WTC11 (cell line): ENCODE results near the gene POMGNT2. TPM values are rescaled to one million over a fixed set of nuclear protein-coding genes. Genes with fewer than 3 reads are reported as not detected.

ENCODE experiments used
- ATAC-seq: fragments of 200-7000 bp; cut with Tn5 transposase; 2 replicates; pipeline ENCODE4 v1.10.0; 2021; ENCODE audit warnings: mild to moderate bottlenecking, moderate library complexity
- CTCF ChIA-PET: fragments of 300-600 bp; sonication (Branson Sonifier 250); formaldehyde crosslinking; loops from one replicate; lab custom pipeline; 2021; ENCODE audit warnings: antibody characterized with exemption; lab: Charles Lee
- POLR2A ChIA-PET: fragments of 350-600 bp; sonication (Branson Sonifier 250); formaldehyde crosslinking; loops from one replicate; lab custom pipeline; 2021; ENCODE audit warnings: antibody characterized with exemption; lab: Charles Lee
- DNase-seq: peaks from one replicate; pipeline ENCODE4 v3.0.0; 2021; ENCODE audit warnings: low spot score
- H3K27ac Mint-ChIP-seq: 2 replicates; pipeline ENCODE4 v1.8.0; 2021; ENCODE audit warnings: mixed read lengths
- H3K27me3 Mint-ChIP-seq: 2 replicates; pipeline ENCODE4 v1.8.0; 2021; ENCODE audit warnings: low read depth, mild to moderate bottlenecking, moderate library complexity, mixed read lengths
- H3K36me3 Mint-ChIP-seq: 2 replicates; pipeline ENCODE4 v1.8.0; 2021; ENCODE audit warnings: mixed read lengths
- H3K4me1 Mint-ChIP-seq: 2 replicates; pipeline ENCODE4 v1.8.0; 2022; ENCODE audit warnings: mixed read lengths
- H3K4me3 Mint-ChIP-seq: 2 replicates; pipeline ENCODE4 v1.8.0; 2021; ENCODE audit warnings: mild to moderate bottlenecking, moderate library complexity, mixed read lengths
- H3K9me3 Mint-ChIP-seq: 2 replicates; pipeline ENCODE4 v1.8.0; 2021; ENCODE audit warnings: mixed read lengths
- EMX1 ChIP-seq: fragments of 250-450 bp; sonication (Bioruptor Pico); IDR thresholded peaks from 2 replicates; pipeline ENCODE4 v1.8.0; 2021; ENCODE audit warnings: mild to moderate bottlenecking
- ETV6 ChIP-seq: sonication (generic); formaldehyde crosslinking; IDR thresholded peaks from 2 replicates; pipeline ENCODE4 v1.8.1; 2022; ENCODE audit warnings: mild to moderate bottlenecking, missing genetic modification reagents
- FOXJ3 ChIP-seq: sonication (generic); formaldehyde crosslinking; IDR thresholded peaks from 2 replicates; pipeline ENCODE4 v1.9.0; 2021; ENCODE audit warnings: missing genetic modification reagents, mild to moderate bottlenecking, borderline replicate concordance
- GRHL2 ChIP-seq: fragments of 250-450 bp; sonication (Bioruptor Pico); IDR thresholded peaks from 2 replicates; pipeline ENCODE4 v1.8.0; 2022; ENCODE audit warnings: mild to moderate bottlenecking, moderate library complexity; ENCODE audit not compliant: insufficient replicate concordance, severe bottlenecking
- NR1H2 ChIP-seq: sonication (generic); formaldehyde crosslinking; IDR thresholded peaks from 2 replicates; pipeline ENCODE4 v1.9.0; 2021; ENCODE audit warnings: mild to moderate bottlenecking, moderate library complexity, missing genetic modification reagents
- NR3C1 ChIP-seq: sonication (generic); formaldehyde crosslinking; conservative IDR thresholded peaks from 2 replicates; pipeline ENCODE4 v1.8.1; 2023; ENCODE audit warnings: low read depth, mild to moderate bottlenecking, missing genetic modification reagents
- SMAD3 ChIP-seq: sonication (generic); formaldehyde crosslinking; IDR thresholded peaks from 2 replicates; pipeline ENCODE4 v1.8.0; 2022; ENCODE audit warnings: missing genetic modification reagents, mild to moderate bottlenecking, borderline replicate concordance
- SMAD4 ChIP-seq: sonication (generic); formaldehyde crosslinking; IDR thresholded peaks from 2 replicates; pipeline ENCODE4 v1.8.0; 2022; ENCODE audit warnings: mild to moderate bottlenecking, missing genetic modification reagents
- SP1 ChIP-seq: sonication (generic); formaldehyde crosslinking; conservative IDR thresholded peaks from 2 replicates; pipeline ENCODE4 v1.8.1; 2022; ENCODE audit warnings: missing genetic modification reagents
- TP53 ChIP-seq: sonication (generic); formaldehyde crosslinking; IDR thresholded peaks from 2 replicates; pipeline ENCODE4 v1.8.1; 2023; ENCODE audit warnings: mild to moderate bottlenecking, missing genetic modification reagents
- ZNF219 ChIP-seq: sonication (generic); formaldehyde crosslinking; IDR thresholded peaks from 2 replicates; pipeline ENCODE4 v1.8.0; 2023; ENCODE audit warnings: missing genetic modification reagents, mild to moderate bottlenecking, borderline replicate concordance
- ZNF232 ChIP-seq: sonication (generic); formaldehyde crosslinking; IDR thresholded peaks from 2 replicates; pipeline ENCODE4 v1.8.0; 2022; ENCODE audit warnings: mild to moderate bottlenecking, missing genetic modification reagents
- ZNF263 ChIP-seq: sonication (generic); formaldehyde crosslinking; IDR thresholded peaks from 2 replicates; pipeline ENCODE4 v1.8.1; 2022; ENCODE audit warnings: low read depth, mild to moderate bottlenecking, moderate library complexity, missing genetic modification reagents
- total RNA-seq: library from RNA; stranded (reverse); gene quantifications from 3 replicates; pipeline ENCODE4 v1.2.3, GENCODE V29; 2021
- TF ChIP-seq, protein P1 (sequence below): fragments of 250-450 bp; sonication (Bioruptor Pico); IDR thresholded peaks from 2 replicates; pipeline ENCODE4 v2.1.2; 2022; ENCODE audit warnings: mild to moderate bottlenecking, moderate library complexity
- TF ChIP-seq, protein P2 (sequence below): sonication (generic); formaldehyde crosslinking; IDR thresholded peaks from 2 replicates; pipeline ENCODE4 v1.8.1; 2023; ENCODE audit warnings: mild to moderate bottlenecking, missing genetic modification reagents, moderate library complexity
- TF ChIP-seq, protein P3 (sequence below): sonication (generic); formaldehyde crosslinking; IDR thresholded peaks from 2 replicates; pipeline ENCODE4 v1.8.0; 2022; ENCODE audit warnings: mild to moderate bottlenecking, missing genetic modification reagents
- TF ChIP-seq, protein P4 (sequence below): sonication (generic); formaldehyde crosslinking; IDR thresholded peaks from 2 replicates; pipeline ENCODE4 v1.8.0; 2022; ENCODE audit warnings: mild to moderate bottlenecking, missing genetic modification reagents
- TF ChIP-seq, protein P5 (sequence below): sonication (generic); formaldehyde crosslinking; IDR thresholded peaks from 2 replicates; pipeline ENCODE4 v1.8.0; 2022; ENCODE audit warnings: mild to moderate bottlenecking, missing genetic modification reagents
- TF ChIP-seq, protein P6 (sequence below): sonication (generic); formaldehyde crosslinking; IDR thresholded peaks from 2 replicates; pipeline ENCODE4 v1.8.1; 2022; ENCODE audit warnings: mild to moderate bottlenecking, missing genetic modification reagents, moderate library complexity, borderline replicate concordance
- TF ChIP-seq, protein P7 (sequence below): sonication (generic); formaldehyde crosslinking; IDR thresholded peaks from 2 replicates; pipeline ENCODE4 v1.8.1; 2022; ENCODE audit warnings: mild to moderate bottlenecking, moderate library complexity, missing genetic modification reagents
- TF ChIP-seq, protein P8 (sequence below): sonication (generic); formaldehyde crosslinking; IDR thresholded peaks from 2 replicates; pipeline ENCODE4 v1.8.1; 2023; ENCODE audit warnings: mild to moderate bottlenecking, missing genetic modification reagents
- TF ChIP-seq, protein P9 (sequence below): sonication (generic); formaldehyde crosslinking; IDR thresholded peaks from 2 replicates; pipeline ENCODE4 v1.8.0; 2023; ENCODE audit warnings: mild to moderate bottlenecking, missing genetic modification reagents

The POMGNT2 gene
- total RNA-seq, 1 experiment from 2014 or later = 12.5 TPM

DNA sequence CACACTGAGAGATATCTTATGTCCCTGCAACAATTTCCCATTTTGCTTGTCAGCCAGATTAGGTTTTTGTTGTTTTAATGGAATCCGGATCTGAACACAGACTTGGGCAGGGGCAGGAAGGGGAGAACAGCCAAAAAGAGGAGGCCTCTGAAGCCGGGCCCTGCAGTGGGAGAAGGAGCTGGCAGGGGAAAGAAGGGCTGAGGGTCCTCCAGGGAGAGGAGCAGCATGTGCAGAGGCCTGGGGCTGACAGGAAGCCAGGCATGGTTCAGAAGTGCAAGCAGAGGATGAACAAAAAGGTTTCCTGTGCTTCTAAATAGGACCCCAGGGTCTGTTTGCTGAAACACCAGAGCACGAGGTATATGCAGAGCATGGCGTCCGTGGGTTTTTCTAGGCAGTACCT is 49.1 kb upstream of the POMGNT2 start:
- no peaks in the 10 kb centered on the region for H3K36me3 Mint-ChIP-seq
- H3K4me3 Mint-ChIP-seq = no peak overlapping the region
- peaks cover 6% of the 10 kb centered on the region for H3K4me1 Mint-ChIP-seq
- ChIA-PET POLR2A (no interaction called here), CTCF (interaction anchor here (1.3 to 6.2 kb wide), 2 partner anchors 190 to 193 kb away, joined by 4 to 62 read pairs; no protein-coding TSS in a partner anchor)
- DNase-seq = no peak
- ATAC-seq = no peak
- TF ChIP-seq ZNF263 (CRISPR knock-in tag) = no peak
- TF ChIP-seq, protein P1, sequence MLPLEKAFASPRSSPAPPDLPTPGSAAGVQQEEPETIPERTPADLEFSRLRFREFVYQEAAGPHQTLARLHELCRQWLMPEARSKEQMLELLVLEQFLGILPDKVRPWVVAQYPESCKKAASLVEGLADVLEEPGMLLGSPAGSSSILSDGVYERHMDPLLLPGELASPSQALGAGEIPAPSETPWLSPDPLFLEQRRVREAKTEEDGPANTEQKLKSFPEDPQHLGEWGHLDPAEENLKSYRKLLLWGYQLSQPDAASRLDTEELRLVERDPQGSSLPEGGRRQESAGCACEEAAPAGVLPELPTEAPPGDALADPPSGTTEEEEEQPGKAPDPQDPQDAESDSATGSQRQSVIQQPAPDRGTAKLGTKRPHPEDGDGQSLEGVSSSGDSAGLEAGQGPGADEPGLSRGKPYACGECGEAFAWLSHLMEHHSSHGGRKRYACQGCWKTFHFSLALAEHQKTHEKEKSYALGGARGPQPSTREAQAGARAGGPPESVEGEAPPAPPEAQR (CRISPR knock-in tag) = no peak
- TF ChIP-seq, protein P2, sequence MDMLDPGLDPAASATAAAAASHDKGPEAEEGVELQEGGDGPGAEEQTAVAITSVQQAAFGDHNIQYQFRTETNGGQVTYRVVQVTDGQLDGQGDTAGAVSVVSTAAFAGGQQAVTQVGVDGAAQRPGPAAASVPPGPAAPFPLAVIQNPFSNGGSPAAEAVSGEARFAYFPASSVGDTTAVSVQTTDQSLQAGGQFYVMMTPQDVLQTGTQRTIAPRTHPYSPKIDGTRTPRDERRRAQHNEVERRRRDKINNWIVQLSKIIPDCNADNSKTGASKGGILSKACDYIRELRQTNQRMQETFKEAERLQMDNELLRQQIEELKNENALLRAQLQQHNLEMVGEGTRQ (CRISPR knock-in tag) = no peak
- TF ChIP-seq SMAD4 (CRISPR knock-in tag) = no peak
- no peak for TF ChIP-seq EMX1 (CRISPR knock-in tag)
- TF ChIP-seq, protein P3, sequence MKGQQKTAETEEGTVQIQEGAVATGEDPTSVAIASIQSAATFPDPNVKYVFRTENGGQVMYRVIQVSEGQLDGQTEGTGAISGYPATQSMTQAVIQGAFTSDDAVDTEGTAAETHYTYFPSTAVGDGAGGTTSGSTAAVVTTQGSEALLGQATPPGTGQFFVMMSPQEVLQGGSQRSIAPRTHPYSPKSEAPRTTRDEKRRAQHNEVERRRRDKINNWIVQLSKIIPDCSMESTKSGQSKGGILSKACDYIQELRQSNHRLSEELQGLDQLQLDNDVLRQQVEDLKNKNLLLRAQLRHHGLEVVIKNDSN = no peak
- TF ChIP-seq SP1 (CRISPR knock-in tag) = no peak
- TF ChIP-seq, protein P4, sequence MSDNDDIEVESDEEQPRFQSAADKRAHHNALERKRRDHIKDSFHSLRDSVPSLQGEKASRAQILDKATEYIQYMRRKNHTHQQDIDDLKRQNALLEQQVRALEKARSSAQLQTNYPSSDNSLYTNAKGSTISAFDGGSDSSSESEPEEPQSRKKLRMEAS (CRISPR knock-in tag) = no peak
- TF ChIP-seq, protein P5, sequence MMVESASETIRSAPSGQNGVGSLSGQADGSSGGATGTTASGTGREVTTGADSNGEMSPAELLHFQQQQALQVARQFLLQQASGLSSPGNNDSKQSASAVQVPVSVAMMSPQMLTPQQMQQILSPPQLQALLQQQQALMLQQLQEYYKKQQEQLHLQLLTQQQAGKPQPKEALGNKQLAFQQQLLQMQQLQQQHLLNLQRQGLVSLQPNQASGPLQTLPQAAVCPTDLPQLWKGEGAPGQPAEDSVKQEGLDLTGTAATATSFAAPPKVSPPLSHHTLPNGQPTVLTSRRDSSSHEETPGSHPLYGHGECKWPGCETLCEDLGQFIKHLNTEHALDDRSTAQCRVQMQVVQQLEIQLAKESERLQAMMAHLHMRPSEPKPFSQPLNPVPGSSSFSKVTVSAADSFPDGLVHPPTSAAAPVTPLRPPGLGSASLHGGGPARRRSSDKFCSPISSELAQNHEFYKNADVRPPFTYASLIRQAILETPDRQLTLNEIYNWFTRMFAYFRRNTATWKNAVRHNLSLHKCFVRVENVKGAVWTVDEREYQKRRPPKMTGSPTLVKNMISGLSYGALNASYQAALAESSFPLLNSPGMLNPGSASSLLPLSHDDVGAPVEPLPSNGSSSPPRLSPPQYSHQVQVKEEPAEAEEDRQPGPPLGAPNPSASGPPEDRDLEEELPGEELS (CRISPR knock-in tag) = no peak
- TF ChIP-seq SMAD3 = no peak
- TF ChIP-seq ETV6 = no peak
- no peak for TF ChIP-seq NR1H2 (CRISPR knock-in tag)
- TF ChIP-seq, protein P6, sequence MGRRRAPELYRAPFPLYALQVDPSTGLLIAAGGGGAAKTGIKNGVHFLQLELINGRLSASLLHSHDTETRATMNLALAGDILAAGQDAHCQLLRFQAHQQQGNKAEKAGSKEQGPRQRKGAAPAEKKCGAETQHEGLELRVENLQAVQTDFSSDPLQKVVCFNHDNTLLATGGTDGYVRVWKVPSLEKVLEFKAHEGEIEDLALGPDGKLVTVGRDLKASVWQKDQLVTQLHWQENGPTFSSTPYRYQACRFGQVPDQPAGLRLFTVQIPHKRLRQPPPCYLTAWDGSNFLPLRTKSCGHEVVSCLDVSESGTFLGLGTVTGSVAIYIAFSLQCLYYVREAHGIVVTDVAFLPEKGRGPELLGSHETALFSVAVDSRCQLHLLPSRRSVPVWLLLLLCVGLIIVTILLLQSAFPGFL (CRISPR knock-in tag) = no peak
- TF ChIP-seq, protein P7, sequence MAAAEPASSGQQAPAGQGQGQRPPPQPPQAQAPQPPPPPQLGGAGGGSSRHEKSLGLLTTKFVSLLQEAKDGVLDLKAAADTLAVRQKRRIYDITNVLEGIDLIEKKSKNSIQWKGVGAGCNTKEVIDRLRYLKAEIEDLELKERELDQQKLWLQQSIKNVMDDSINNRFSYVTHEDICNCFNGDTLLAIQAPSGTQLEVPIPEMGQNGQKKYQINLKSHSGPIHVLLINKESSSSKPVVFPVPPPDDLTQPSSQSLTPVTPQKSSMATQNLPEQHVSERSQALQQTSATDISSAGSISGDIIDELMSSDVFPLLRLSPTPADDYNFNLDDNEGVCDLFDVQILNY = no peak
- TF ChIP-seq GRHL2 = no peak
- TF ChIP-seq ZNF219 (CRISPR knock-in tag) = no peak
- no peak overlapping the region for H3K27ac Mint-ChIP-seq
- peaks cover 14% of the 10 kb centered on the region for H3K27me3 Mint-ChIP-seq
- H3K9me3 Mint-ChIP-seq = no peaks in the 10 kb centered on the region

DNA sequence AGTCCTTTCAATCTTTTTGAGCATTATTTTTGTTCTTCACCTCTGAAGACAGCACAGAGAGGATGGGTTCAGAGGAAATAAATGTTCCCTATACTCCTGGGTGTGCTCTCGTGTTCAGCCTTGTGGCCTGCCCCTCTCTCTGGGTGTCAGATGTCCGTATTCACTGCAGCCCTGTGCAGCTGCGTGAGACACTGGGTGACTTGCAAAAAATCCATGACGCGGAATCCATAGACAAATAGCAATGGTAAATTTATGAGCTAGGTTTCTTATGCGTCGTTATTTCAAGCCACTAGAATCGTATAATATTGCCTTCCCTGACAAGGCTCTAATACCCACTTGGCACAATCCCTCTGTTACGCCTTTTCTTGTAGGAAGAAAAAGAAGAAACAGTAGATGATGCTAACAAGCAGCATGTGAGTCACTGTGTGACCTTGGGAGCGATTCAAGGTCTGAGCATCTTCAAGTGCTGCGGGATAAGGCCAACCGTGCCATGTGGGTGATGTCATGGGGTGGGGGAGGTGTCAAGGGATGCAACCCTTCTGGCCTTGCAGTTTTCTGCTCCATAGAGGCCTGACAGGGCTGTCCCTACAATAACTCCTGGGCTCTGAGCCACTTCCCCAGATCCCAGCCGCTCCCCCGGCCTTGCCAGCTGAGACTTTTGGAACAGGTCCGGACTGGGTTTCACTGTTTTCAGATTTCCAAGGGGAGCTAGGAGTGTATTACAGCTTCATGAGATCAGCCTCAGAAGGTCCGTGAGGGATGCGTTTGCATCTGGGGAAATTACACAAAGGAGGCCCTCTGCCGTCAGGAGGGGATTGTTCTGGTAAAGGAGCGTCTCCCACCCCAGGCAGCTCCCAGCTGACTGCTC is 47.6 kb upstream of the POMGNT2 start:
- POLR2A ChIA-PET = no interaction called here
- no peak; the same call in 1 of the 2 replicates for ATAC-seq
- no peak overlapping the region for H3K27ac Mint-ChIP-seq
- TF ChIP-seq, protein P8, sequence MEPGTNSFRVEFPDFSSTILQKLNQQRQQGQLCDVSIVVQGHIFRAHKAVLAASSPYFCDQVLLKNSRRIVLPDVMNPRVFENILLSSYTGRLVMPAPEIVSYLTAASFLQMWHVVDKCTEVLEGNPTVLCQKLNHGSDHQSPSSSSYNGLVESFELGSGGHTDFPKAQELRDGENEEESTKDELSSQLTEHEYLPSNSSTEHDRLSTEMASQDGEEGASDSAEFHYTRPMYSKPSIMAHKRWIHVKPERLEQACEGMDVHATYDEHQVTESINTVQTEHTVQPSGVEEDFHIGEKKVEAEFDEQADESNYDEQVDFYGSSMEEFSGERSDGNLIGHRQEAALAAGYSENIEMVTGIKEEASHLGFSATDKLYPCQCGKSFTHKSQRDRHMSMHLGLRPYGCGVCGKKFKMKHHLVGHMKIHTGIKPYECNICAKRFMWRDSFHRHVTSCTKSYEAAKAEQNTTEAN (CRISPR knock-in tag) = no peak
- TF ChIP-seq ZNF232 (no peak), FOXJ3 (CRISPR knock-in tag) (no peak), TP53 (CRISPR knock-in tag) (no peak), NR3C1 (CRISPR knock-in tag) (no peak)
- TF ChIP-seq, protein P9, sequence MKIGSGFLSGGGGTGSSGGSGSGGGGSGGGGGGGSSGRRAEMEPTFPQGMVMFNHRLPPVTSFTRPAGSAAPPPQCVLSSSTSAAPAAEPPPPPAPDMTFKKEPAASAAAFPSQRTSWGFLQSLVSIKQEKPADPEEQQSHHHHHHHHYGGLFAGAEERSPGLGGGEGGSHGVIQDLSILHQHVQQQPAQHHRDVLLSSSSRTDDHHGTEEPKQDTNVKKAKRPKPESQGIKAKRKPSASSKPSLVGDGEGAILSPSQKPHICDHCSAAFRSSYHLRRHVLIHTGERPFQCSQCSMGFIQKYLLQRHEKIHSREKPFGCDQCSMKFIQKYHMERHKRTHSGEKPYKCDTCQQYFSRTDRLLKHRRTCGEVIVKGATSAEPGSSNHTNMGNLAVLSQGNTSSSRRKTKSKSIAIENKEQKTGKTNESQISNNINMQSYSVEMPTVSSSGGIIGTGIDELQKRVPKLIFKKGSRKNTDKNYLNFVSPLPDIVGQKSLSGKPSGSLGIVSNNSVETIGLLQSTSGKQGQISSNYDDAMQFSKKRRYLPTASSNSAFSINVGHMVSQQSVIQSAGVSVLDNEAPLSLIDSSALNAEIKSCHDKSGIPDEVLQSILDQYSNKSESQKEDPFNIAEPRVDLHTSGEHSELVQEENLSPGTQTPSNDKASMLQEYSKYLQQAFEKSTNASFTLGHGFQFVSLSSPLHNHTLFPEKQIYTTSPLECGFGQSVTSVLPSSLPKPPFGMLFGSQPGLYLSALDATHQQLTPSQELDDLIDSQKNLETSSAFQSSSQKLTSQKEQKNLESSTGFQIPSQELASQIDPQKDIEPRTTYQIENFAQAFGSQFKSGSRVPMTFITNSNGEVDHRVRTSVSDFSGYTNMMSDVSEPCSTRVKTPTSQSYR (CRISPR knock-in tag) = no peak

More for the DNA sequence above, 47.6 kb upstream of the POMGNT2 start:
- Mint-ChIP-seq H3K27me3 (peaks cover 16% of the 10 kb centered on the region), H3K4me3 (no peak overlapping the region), H3K36me3 (no peaks in the 10 kb centered on the region), H3K9me3 (no peaks in the 10 kb centered on the region), H3K4me1 (peaks cover 6% of the 10 kb centered on the region)
- CTCF ChIA-PET = interaction anchor here (0.7 to 6.2 kb wide), 4 partner anchors 82 to 192 kb away, joined by 3 to 62 read pairs (median 4); no protein-coding TSS in a partner anchor
- DNase-seq = no peak
